Coronary artery (tissue), 2 donors: ENCODE data around the gene VIM.

ENCODE experiments used
- DNase-seq: peaks from one replicate; pipeline ENCODE4 v3.0.0-alpha.2; 2017; ENCODE audit warnings: low spot score
- H3K27ac ChIP-seq, 2 donors: fragments of 200-600 bp; sonication (generic); one replicate each; pipeline ENCODE4 v1.5.1; 2016 to 2019
- H3K4me3 ChIP-seq: fragments of 200-600 bp; sonication (generic); 2 replicates; pipeline ENCODE4 v1.5.1; 2016; ENCODE audit warnings: mild to moderate bottlenecking, moderate library complexity
- CTCF ChIP-seq: fragments of 200-600 bp; sonication (generic); IDR thresholded peaks from one replicate; pipeline ENCODE4 v1.5.1; 2019; ENCODE audit warnings: antibody characterized with exemption

Gene VIM

GRCh38 chr10:17236468-17237148 lies 8.6 kb downstream of the VIM start:
- no peak for TF ChIP-seq CTCF
- peak overlapping the region; percentile 100 for H3K4me3 ChIP-seq
- DNase-seq: no peak
- H3K27ac ChIP-seq: peak overlapping the region in 1 of 2 donors; percentile 100

- no peak for DNase-seq
- H3K4me3 ChIP-seq: no peak overlapping the region
- H3K27ac ChIP-seq: peak overlapping the region in 1 of 2 donors; percentile 69
- no peak for TF ChIP-seq CTCF
Measured at GRCh38 chr10:17237149-17237527, 9.1 kb downstream of the VIM start.

GRCh38 chr10:17237915-17238444 lies 9.9 kb downstream of the VIM start:
- DNase-seq: no peak
- Histone ChIP-seq H3K27ac (peak overlapping the region; percentile 69 to 79), H3K4me3 (no peak overlapping the region)
- no peak for TF ChIP-seq CTCF

- Histone ChIP-seq H3K4me3 (peak overlapping the region; percentile 10), H3K27ac (peak overlapping the region; percentile 69 to 79)
- no peak for TF ChIP-seq CTCF
- peak; percentile 84 for DNase-seq
Measured at GRCh38 chr10:17238445-17239291, 10.6 kb downstream of the VIM start.

- no peak for TF ChIP-seq CTCF
- Histone ChIP-seq H3K4me3 (no peak overlapping the region), H3K27ac (peak overlapping the region; percentile 69 to 79)
- DNase-seq: no peak
Measured at GRCh38 chr10:17239345-17240085, 11.5 kb downstream of the VIM start.

GRCh38 chr10:17240096-17240495 lies 12.1 kb downstream of the VIM start:
- no peak for DNase-seq
- Histone ChIP-seq H3K27ac (no peak overlapping the region), H3K4me3 (no peak overlapping the region)
- no peak for TF ChIP-seq CTCF
